Renal cortex interstitium (tissue), 11 donors: Measurements from ENCODE around the gene SIPA1L3. TPM values are rescaled to one million over a fixed set of nuclear protein-coding genes. Genes with fewer than 3 reads are reported as not detected.

Source experiments
- DNase-seq, 11 donors: peaks; one replicate each; pipeline ENCODE4 v3.0.0-alpha.2; 2013; ENCODE audit warnings: low read depth in 9 of 11, low spot score in 4 of 11; ENCODE audit errors: extremely low read depth in 1 of 11
- polyA plus RNA-seq, 3 donors: library from polyadenylated mRNA; unstranded; fragments of 120-200 nt; gene quantifications; one replicate each; pipeline ENCODE4 v1.2.1, GENCODE V29; 2013; ENCODE audit not compliant: insufficient read length in 3 of 3

SIPA1L3 gene
- polyA plus RNA-seq, 3 donors: 17.8 to 24.8 (median 21.1) TPM

DNA sequence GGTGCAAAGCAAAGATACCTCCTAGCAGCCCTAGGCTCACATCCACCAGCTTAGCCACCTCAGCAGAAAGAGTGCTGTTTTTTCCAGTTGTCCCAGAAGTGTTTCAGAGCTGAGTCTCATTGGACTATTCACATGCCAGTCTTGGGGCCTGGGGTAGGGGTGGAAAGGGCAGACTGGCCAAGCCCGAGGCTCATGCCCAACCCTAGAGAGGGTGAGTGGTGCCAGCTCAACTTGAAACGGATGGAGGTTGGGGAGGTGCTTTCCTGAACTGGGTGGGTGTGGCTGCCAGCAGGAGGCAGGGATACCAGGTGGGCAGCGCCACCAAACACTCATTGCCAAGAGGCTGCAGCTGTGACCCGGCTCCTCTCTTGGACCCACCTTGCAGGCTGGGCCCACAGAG lies 200.1 kb downstream of the SIPA1L3 start:
- DNase-seq: no peak

GRCh38 chr19:38111898-38112297 lies 204.9 kb downstream of the SIPA1L3 start:
- DNase-seq: no peak

GRCh38 chr19:38114651-38115050 lies 207.6 kb downstream of the SIPA1L3 start:
- no peak for DNase-seq

- DNase-seq: no peak
Measured at GRCh38 chr19:38115271-38115802, 208.3 kb downstream of the SIPA1L3 start.

DNA sequence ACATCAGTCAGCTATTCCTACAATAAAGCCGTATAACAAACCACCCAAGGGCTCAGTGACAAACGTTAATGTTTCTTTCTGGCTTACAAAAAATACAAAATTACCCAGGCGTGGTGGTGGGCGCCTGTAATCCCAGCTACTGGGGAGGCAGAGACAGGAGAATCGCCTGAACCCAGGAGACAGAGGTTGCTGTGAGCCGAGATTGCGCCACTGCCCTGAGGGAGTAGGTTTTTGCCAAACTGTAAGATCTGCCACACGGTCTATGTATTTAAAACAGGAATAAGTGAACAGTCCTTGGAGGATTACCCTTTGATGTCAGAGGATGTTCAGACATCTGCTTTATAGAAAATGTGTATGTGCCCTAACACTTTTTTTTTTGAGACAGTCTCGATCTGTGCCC lies 211.2 kb downstream of the SIPA1L3 start:
- no peak for DNase-seq

DNA sequence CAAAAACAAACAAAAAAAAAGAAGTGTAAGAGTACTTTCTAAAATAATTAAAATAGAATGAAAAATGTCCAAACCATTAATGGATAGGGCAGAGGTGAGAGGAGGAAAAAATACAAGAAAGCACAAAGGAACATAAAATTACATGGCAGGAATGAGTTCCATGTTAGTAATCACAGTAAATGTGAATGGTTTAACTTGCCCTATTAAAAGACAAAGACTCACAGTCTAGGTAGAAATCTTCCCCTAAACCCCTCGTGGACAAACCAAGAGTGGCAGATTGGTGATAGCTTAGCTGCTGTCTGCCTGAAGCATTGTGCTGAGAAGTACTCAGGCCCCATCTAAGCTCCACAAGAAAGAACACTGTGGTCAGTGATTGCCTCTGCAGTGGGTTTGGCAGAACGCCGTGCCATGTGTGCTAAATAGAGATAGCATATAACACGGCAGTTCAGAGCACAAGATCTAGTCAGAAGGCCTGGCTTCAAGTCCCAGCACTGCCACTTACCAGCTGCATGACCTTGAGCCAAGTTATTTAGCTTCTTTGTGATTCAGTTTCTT lies 213.5 kb downstream of the SIPA1L3 start:
- DNase-seq: no peak

DNA sequence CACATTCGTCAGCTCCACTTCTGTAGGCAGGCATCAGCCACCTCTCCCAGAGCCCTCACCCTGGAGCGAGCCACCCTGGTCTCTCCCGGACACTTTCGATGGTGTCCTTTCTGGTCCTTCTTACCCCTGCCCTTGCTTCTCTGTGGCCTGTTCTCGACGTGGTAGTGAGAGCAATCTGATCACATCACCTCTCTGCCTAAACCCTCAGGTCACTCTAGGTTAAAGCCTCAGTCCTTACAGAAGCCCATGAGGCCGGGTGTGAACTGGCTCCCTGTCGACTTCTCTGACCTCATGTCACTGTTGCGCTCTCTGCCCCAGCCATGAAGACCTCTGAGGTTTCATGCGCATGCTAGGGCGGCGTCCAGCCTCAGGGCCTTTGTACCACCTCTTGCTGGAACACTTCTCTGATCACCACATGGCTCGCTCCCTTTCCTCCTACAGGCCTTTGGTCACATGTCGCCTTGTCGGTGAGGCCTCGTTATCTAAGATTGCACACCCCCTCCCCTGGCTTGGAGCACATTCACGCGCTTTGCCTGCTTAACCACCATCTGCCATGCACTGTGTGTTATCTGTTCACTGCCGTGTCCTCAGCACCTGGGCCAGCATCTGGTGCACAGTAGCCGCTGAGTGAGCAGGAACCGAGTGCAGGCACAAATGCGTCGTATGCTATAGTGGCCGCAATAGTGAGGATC lies 215.5 kb downstream of the SIPA1L3 start:
- DNase-seq: no peak

DNA sequence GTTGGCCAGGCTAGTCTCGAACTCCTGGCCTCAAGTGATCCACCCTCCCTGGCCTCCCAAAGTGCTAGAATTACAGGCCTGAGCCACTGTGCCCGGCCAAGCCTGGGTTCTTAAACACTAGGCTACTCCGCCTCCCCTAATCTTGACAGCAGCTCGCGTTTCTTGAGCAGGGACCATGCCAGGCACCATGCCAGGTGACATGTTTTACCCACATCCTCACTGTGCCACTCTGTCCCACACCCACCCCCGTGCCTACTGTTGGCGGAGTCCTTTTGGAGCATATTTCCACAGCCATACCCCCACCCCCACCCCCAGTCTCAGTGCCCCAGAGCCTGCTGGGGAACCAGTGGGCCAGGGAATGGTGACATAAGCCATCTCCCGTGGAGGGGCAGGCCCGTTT lies 218.2 kb downstream of the SIPA1L3 start:
- no peak for DNase-seq

DNA sequence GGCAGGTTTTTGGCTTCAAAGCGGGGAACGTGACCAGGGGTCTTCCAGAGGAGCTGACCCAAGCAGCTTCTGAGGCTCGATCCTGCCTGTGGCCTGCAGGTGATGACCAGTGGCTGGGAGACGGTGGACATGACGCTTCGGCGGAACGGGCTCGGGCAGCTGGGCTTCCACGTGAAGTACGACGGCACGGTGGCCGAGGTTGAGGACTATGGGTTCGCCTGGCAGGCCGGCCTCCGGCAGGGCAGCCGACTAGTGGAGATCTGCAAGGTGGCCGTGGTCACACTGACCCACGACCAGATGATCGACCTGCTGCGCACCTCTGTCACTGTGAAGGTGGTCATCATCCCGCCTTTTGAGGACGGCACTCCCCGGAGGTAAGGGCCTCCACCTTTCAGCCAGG lies 223.4 kb downstream of the SIPA1L3 start:
- DNase-seq: no peak

GRCh38 chr19:38132781-38133180 lies 225.8 kb downstream of the SIPA1L3 start:
- DNase-seq: no peak

- no peak for DNase-seq
Measured at GRCh38 chr19:38133319-38133718, 226.3 kb downstream of the SIPA1L3 start.

GRCh38 chr19:38134540-38135149 lies 227.6 kb downstream of the SIPA1L3 start:
- peak in 5 of 11 donors; percentile 6 to 18 (median 17) for DNase-seq

GRCh38 chr19:38135150-38135998 lies 228.4 kb downstream of the SIPA1L3 start:
- peak in 6 of 11 donors; percentile 9 to 33 (median 22) for DNase-seq

GRCh38 chr19:38139122-38139521 lies 232.1 kb downstream of the SIPA1L3 start:
- no peak for DNase-seq

- no peak for DNase-seq
Measured at GRCh38 chr19:38141108-38141507, 234.1 kb downstream of the SIPA1L3 start.

- peak in 8 of 11 donors; percentile 19 to 49 (median 32) for DNase-seq
Measured at GRCh38 chr19:38142176-38143035, 235.4 kb downstream of the SIPA1L3 start.

DNA sequence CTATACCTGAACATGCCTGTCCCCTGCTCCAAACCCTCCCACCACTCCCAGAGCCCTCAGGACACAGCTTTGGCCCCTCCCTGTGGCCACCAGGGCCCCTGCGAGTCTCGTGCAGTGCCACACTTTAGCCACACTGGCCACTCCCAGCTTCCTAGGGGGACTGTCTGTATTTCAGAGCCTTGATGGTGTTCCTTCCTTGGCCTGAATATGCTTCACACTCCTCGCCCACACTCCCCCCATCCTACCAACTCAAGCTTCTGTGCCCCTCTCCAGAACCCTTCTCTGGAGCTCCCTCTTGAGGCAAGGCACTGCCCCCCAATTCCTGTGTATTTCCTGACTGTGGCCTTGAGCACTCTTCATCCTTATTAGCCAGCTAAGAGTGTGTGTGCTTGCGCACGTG lies 236.8 kb downstream of the SIPA1L3 start:
- DNase-seq: no peak

DNA sequence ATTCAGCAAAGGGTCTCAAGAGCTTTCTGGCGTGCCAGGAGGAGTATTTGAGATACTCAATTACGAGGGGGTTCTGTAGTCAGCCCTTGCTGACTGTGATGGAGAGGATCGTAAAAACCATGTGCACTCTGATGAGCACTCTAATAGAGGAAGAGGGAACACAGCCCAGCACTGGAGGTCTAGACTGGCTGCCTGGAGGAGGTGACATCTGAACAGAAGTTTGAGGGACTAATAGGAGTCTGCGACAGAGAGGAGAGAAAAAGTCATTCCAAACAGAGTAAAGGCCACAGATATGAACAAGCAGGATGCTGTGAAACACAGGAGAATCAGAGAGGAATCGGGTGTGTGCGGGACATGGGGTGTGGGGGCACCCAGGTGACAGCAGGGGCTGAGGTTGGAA lies 237.7 kb downstream of the SIPA1L3 start:
- no peak for DNase-seq

DNA sequence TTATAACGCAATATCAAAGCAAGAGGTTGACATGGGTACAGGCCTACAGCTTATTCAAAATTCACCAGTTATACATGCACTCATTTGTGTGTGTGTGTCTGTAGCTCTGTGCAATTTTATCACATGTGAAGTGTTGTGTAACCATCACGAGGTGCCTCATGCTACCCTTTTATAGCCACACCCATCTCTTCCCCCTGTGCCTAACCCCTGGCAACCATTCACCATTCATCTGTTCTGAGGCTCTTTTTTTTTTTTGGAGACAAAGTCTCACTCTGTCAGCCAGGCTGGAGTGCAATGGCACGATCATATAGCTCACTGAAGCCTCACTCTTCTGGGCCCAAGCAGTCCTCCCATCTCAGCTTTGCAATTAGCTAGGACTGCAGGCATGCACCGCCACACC lies 238.6 kb downstream of the SIPA1L3 start:
- DNase-seq: no peak
